SK-N-SH (cell line): ENCODE data around the gene MAPRE2. TPM values are rescaled to one million over a fixed set of nuclear protein-coding genes. Genes with fewer than 3 reads are reported as not detected.

Source experiments
- CTCF ChIA-PET: fragments of 300-600, 350-600 bp; formaldehyde crosslinking; extraction: SDS; loops from one replicate; lab custom pipeline; 2021; lab: Yijun Ruan, JAX
- POLR2A ChIA-PET: fragments of 350-600 bp; sonication (Branson Sonifier 250); formaldehyde crosslinking; extraction: SDS; loops from one replicate; lab custom pipeline; 2020; ENCODE audit warnings: antibody characterized with exemption, inconsistent platforms; lab: Yijun Ruan, JAX
- DNase-seq: peaks from one replicate; pipeline ENCODE4 v3.0.0; 2012
- H2AFZ ChIP-seq: fragments of 200-600 bp; sonication (generic); 2 replicates; pipeline ENCODE4 v1.8.1; 2016; ENCODE audit warnings: antibody characterized with exemption, mild to moderate bottlenecking, low read depth
- H3F3A ChIP-seq: fragments of 200-600 bp; sonication (generic); replicated peaks from 2 replicates; pipeline ENCODE3; 2016; ENCODE audit warnings: antibody characterized with exemption, mild to moderate bottlenecking; ENCODE audit not compliant: insufficient read depth
- H3K27ac ChIP-seq, 2 experiments: fragments of 200-500 bp in 1 of 2; fragments of 200-600 bp in 1 of 2; sonication (Bioruptor generic) in 1 of 2; sonication (generic), shearing (Covaris generic) in 1 of 2; 2 replicates each; pipeline versions ENCODE4 v1.5.1 to v1.6.1; 2014 to 2016; ENCODE audit warnings: low read depth in 2 of 2, inconsistent platforms in 1 of 2, low read length in 1 of 2, mild to moderate bottlenecking in 1 of 2, mixed read lengths in 1 of 2
- H3K27me3 ChIP-seq: fragments of 200-600 bp; sonication (generic), shearing (Covaris generic); 2 replicates; pipeline ENCODE4 v1.6.1; 2016; ENCODE audit warnings: mixed run types; ENCODE audit not compliant: insufficient read depth
- H3K36me3 ChIP-seq, 2 experiments: fragments of 200-500 bp in 1 of 2; fragments of 200-600 bp in 1 of 2; sonication (Bioruptor generic) in 1 of 2; sonication (generic) in 1 of 2; replicated peaks in 1 of 2; 2 replicates each; pipeline versions ENCODE3 to v1.5.1; 2014 to 2016; ENCODE audit warnings: low read length in 1 of 2, mild to moderate bottlenecking in 1 of 2; ENCODE audit not compliant: insufficient read depth in 2 of 2, control insufficient read depth in 1 of 2
- H3K4me1 ChIP-seq, 2 experiments: fragments of 200-500 bp in 1 of 2; fragments of 200-600 bp in 1 of 2; sonication (Bioruptor generic) in 1 of 2; sonication (generic), shearing (Covaris generic) in 1 of 2; 2 replicates each; pipeline versions ENCODE4 v1.5.1 to v1.6.1; 2014 to 2016; ENCODE audit warnings: low read depth in 1 of 2, low read length in 1 of 2, mixed run types in 1 of 2; ENCODE audit not compliant: insufficient read depth in 2 of 2, control insufficient read depth in 1 of 2
- H3K4me2 ChIP-seq: fragments of 200-600 bp; sonication (generic), shearing (Covaris generic); 2 replicates; pipeline ENCODE4 v1.6.1; 2017; ENCODE audit warnings: mixed run types
- H3K4me3 ChIP-seq, 2 experiments: fragments of 200-500 bp in 1 of 2; fragments of 200-600 bp in 1 of 2; sonication (Bioruptor generic) in 1 of 2; sonication (generic), shearing (Covaris generic) in 1 of 2; 2 replicates each; pipeline versions ENCODE4 v1.5.1 to v1.8.1; 2014 to 2016; ENCODE audit warnings: low read depth in 2 of 2, inconsistent platforms in 1 of 2, low read length in 1 of 2, mild to moderate bottlenecking in 1 of 2, mixed read lengths in 1 of 2, moderate library complexity in 1 of 2
- H3K79me2 ChIP-seq: fragments of 200-600 bp; sonication (generic); 2 replicates; pipeline ENCODE4 v1.8.1; 2017; ENCODE audit warnings: mild to moderate bottlenecking; ENCODE audit not compliant: insufficient read depth
- H3K9ac ChIP-seq: fragments of 200-600 bp; sonication (generic); 2 replicates; pipeline ENCODE4 v1.6.1; 2017; ENCODE audit warnings: mixed run types
- H3K9me2 ChIP-seq: fragments of 200-600 bp; sonication (generic); 2 replicates; pipeline ENCODE4 v1.6.1; 2017; ENCODE audit warnings: mixed run types
- H3K9me3 ChIP-seq: fragments of 200-600 bp; sonication (generic); 2 replicates; pipeline ENCODE4 v1.6.1; 2017; ENCODE audit warnings: mixed run types, mild to moderate bottlenecking, moderate library complexity
- H4K20me1 ChIP-seq: fragments of 200-600 bp; sonication (generic); 2 replicates; pipeline ENCODE4 v1.6.1; 2017; ENCODE audit warnings: mild to moderate bottlenecking, mixed run types; ENCODE audit not compliant: insufficient read depth
- CHD2 ChIP-seq: fragments of 150-350 bp; IDR thresholded peaks from 2 replicates; pipeline ENCODE4 v1.6.1; 2018; ENCODE audit warnings: low read length; ENCODE audit not compliant: partially characterized antibody
- ELF1 ChIP-seq: IDR thresholded peaks from 2 replicates; pipeline ENCODE4 v1.4.0; 2012
- EP300 ChIP-seq, 2 experiments: IDR thresholded peaks; 2 replicates each; pipeline versions ENCODE4 v1.4.0 to v1.6.1; 2012; ENCODE audit warnings: borderline replicate concordance in 1 of 2, low read depth in 1 of 2, low read length in 1 of 2
- EZH2phosphoT487 ChIP-seq: fragments of 200-600 bp; sonication (generic); IDR thresholded peaks from 2 replicates; pipeline ENCODE4 v1.6.1; 2017; ENCODE audit warnings: low read depth, mixed run types, mild to moderate bottlenecking, antibody characterized with exemption, moderate library complexity, borderline replicate concordance
- FOSL2 ChIP-seq: IDR thresholded peaks from 2 replicates; pipeline ENCODE4 v1.4.0; 2012; ENCODE audit warnings: low read depth, mild to moderate bottlenecking, moderate library complexity, borderline replicate concordance
- FOXJ3 ChIP-seq: sonication (generic); formaldehyde crosslinking; IDR thresholded peaks from 2 replicates; pipeline ENCODE4 v1.5.1; 2020; ENCODE audit warnings: mild to moderate bottlenecking, missing genetic modification reagents
- REST ChIP-seq: IDR thresholded peaks from 2 replicates; pipeline ENCODE4 v1.6.1; 2012; ENCODE audit warnings: mild to moderate bottlenecking, low read depth, low read length, moderate library complexity
- RXRA ChIP-seq: IDR thresholded peaks from 2 replicates; pipeline ENCODE4 v1.4.0; 2012; ENCODE audit warnings: low read depth, mild to moderate bottlenecking, borderline replicate concordance
- SMC3 ChIP-seq: IDR thresholded peaks from 2 replicates; pipeline ENCODE4 v1.6.1; 2012; ENCODE audit warnings: low read depth, low read length, improper control_type of control experiment
- TAF1 ChIP-seq: IDR thresholded peaks from 2 replicates; pipeline ENCODE4 v1.6.1; 2012; ENCODE audit warnings: low read depth, mild to moderate bottlenecking, low read length, moderate library complexity, borderline replicate concordance
- TCF12 ChIP-seq: IDR thresholded peaks from 2 replicates; pipeline ENCODE4 v1.4.0; 2012
- USF1 ChIP-seq: IDR thresholded peaks from 2 replicates; pipeline ENCODE4 v1.4.0; 2012; ENCODE audit warnings: low read depth, borderline replicate concordance
- WGBS: methylation state at CpG from one replicate; pipeline ENCODE4 v1.1.6; 2017; ENCODE audit warnings: low lambda C conversion rate; 5-methylcytosine and 5-hydroxymethylcytosine counted together
- polyA plus RNA-seq, 3 experiments: library from polyadenylated mRNA; depleted of rRNA; stranded (reverse); fragments of >200 nt; gene quantifications; 2 replicates each; pipeline ENCODE4 v1.2.3, GENCODE V29; 2012
- TF ChIP-seq, protein P1 (sequence below): IDR thresholded peaks from 2 replicates; pipeline ENCODE4 v1.4.0; 2012; ENCODE audit warnings: low read depth
- TF ChIP-seq, protein P2 (sequence below): fragments of 150-350 bp; IDR thresholded peaks from 2 replicates; pipeline ENCODE4 v1.6.1; 2016; ENCODE audit warnings: mild to moderate bottlenecking, low read depth, low read length
- TF ChIP-seq, protein P3 (sequence below): IDR thresholded peaks from 2 replicates; pipeline ENCODE4; 2012

The MAPRE2 gene
- polyA plus RNA-seq, 1 of the 3 experiments (the other 2 are of a cell fraction): 11.5 TPM

- Histone ChIP-seq H2AFZ (no peak overlapping the region), H3K9me2 (no peaks in the 10 kb centered on the region), H3K27me3 (no peaks in the 10 kb centered on the region), H3K36me3 (no peaks in the 10 kb centered on the region), H3F3A (no peaks in the 10 kb centered on the region), H3K4me2 (no peak overlapping the region), H3K4me1 (peaks cover 0 to 3% of the 10 kb centered on the region in 2 experiments; a peak in 1 of 4 replicates), H3K4me3 (no peak overlapping the region), H3K79me2 (no peaks in the 10 kb centered on the region), H4K20me1 (no peaks in the 10 kb centered on the region), H3K27ac (no peak overlapping the region), H3K9me3 (no peaks in the 10 kb centered on the region), H3K9ac (no peak overlapping the region)
- whole genome bisulfite sequencing: 72% methylated on average over 2 of the region's 2 CpGs
- no peak for TF ChIP-seq RXRA
- no peak for TF ChIP-seq CHD2
- CTCF ChIA-PET: no interaction called here
- DNase-seq: no peak
- POLR2A ChIA-PET: no interaction called here
Measured at GRCh38 chr18:35174745-35175144, 133.5 kb downstream of the MAPRE2 start.

GRCh38 chr18:35176925-35177324 is 135.7 kb downstream of the MAPRE2 start:
- Histone ChIP-seq H3F3A (no peaks in the 10 kb centered on the region), H3K4me2 (no peak overlapping the region), H3K9ac (no peak overlapping the region), H3K79me2 (no peaks in the 10 kb centered on the region), H3K9me2 (no peaks in the 10 kb centered on the region), H3K4me3 (no peak overlapping the region), H4K20me1 (no peaks in the 10 kb centered on the region), H3K27ac (no peak overlapping the region), H3K9me3 (no peaks in the 10 kb centered on the region), H2AFZ (no peak overlapping the region), H3K4me1 (peaks cover 0 to 2% of the 10 kb centered on the region in 2 experiments; a peak in 1 of 4 replicates), H3K27me3 (no peaks in the 10 kb centered on the region), H3K36me3 (no peaks in the 10 kb centered on the region)
- ChIA-PET POLR2A (no interaction called here), CTCF (no interaction called here)
- DNase-seq: no peak
- 63% methylated on average over 3 of the region's 3 CpGs for WGBS
- TF ChIP-seq RXRA (no peak), SMC3 (no peak), FOXJ3 (no peak)
- TF ChIP-seq, protein P1, sequence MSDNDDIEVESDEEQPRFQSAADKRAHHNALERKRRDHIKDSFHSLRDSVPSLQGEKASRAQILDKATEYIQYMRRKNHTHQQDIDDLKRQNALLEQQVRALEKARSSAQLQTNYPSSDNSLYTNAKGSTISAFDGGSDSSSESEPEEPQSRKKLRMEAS: no peak

- Histone ChIP-seq H3K4me2 (no peak overlapping the region), H3F3A (no peaks in the 10 kb centered on the region), H4K20me1 (no peaks in the 10 kb centered on the region), H3K27me3 (no peaks in the 10 kb centered on the region), H3K79me2 (no peaks in the 10 kb centered on the region), H3K27ac (no peak overlapping the region), H3K9me3 (no peaks in the 10 kb centered on the region), H3K4me1 (no peaks in the 10 kb centered on the region), H3K9me2 (no peaks in the 10 kb centered on the region), H3K4me3 (no peak overlapping the region), H2AFZ (no peak overlapping the region), H3K9ac (no peak overlapping the region), H3K36me3 (no peaks in the 10 kb centered on the region)
- ChIA-PET POLR2A (no interaction called here), CTCF (no interaction called here)
- DNase-seq: no peak
- 63% methylated on average over 3 of the region's 3 CpGs for WGBS
- TF ChIP-seq, protein P1: peak; percentile 59; the same call in 1 of the 2 replicates
- TF ChIP-seq, protein P2, sequence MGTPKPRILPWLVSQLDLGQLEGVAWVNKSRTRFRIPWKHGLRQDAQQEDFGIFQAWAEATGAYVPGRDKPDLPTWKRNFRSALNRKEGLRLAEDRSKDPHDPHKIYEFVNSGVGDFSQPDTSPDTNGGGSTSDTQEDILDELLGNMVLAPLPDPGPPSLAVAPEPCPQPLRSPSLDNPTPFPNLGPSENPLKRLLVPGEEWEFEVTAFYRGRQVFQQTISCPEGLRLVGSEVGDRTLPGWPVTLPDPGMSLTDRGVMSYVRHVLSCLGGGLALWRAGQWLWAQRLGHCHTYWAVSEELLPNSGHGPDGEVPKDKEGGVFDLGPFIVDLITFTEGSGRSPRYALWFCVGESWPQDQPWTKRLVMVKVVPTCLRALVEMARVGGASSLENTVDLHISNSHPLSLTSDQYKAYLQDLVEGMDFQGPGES: no peak
- TF ChIP-seq USF1: no peak
- no peak for TF ChIP-seq TAF1
- TF ChIP-seq ELF1: no peak
- TF ChIP-seq FOSL2: peak; percentile 69; the same call in 1 of the 2 replicates
- TF ChIP-seq TCF12: peak; percentile 50
- TF ChIP-seq REST: no peak
- no peak for TF ChIP-seq EZH2phosphoT487
- TF ChIP-seq, protein P3, sequence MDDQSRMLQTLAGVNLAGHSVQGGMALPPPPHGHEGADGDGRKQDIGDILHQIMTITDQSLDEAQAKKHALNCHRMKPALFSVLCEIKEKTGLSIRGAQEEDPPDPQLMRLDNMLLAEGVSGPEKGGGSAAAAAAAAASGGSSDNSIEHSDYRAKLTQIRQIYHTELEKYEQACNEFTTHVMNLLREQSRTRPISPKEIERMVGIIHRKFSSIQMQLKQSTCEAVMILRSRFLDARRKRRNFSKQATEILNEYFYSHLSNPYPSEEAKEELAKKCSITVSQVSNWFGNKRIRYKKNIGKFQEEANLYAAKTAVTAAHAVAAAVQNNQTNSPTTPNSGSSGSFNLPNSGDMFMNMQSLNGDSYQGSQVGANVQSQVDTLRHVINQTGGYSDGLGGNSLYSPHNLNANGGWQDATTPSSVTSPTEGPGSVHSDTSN: peak; percentile 70
- TF ChIP-seq EP300 (IDR thresholded peaks at IDR 0.05; ENCODE audit: borderline replicate concordance in 1 of 2, low read depth in 1 of 2, low read length in 1 of 2): no peak
Measured at GRCh38 chr18:35178260-35178659, 137.0 kb downstream of the MAPRE2 start.
